ENCODE results near the gene GAS5.

The GAS5 gene

GRCh38 chr1:173856903-173857302 is 10.9 kb downstream of the GAS5 start:
- no peak for DNase-seq
- in situ Hi-C loops (cut with HindIII; ENCODE audit: low pct_ligation_motif_present, low pct_unique_long_range_greater_than_20kb, low sequenced_read_pairs) = no loop called here

GRCh38 chr1:173856014-173856413 is 11.8 kb downstream of the GAS5 start:
- in situ Hi-C loops (cut with HindIII; ENCODE audit: low pct_ligation_motif_present, low pct_unique_long_range_greater_than_20kb, low sequenced_read_pairs) = no loop called here
- DNase-seq = no peak

GRCh38 chr1:173853074-173853473 is 14.7 kb downstream of the GAS5 start:
- in situ Hi-C loops (cut with HindIII; ENCODE audit: low pct_ligation_motif_present, low pct_unique_long_range_greater_than_20kb, low sequenced_read_pairs) = no loop called here
- no peak for DNase-seq

GRCh38 chr1:173852105-173852504 is 15.7 kb downstream of the GAS5 start:
- in situ Hi-C loops (cut with HindIII; ENCODE audit: low pct_ligation_motif_present, low pct_unique_long_range_greater_than_20kb, low sequenced_read_pairs) = no loop called here
- no peak for DNase-seq

GRCh38 chr1:173832748-173833147 is 35.0 kb downstream of the GAS5 start:
- in situ Hi-C loops (cut with HindIII; ENCODE audit: low pct_ligation_motif_present, low pct_unique_long_range_greater_than_20kb, low sequenced_read_pairs) = no loop called here
- DNase-seq = no peak

- in situ Hi-C loops (cut with HindIII; ENCODE audit: low pct_ligation_motif_present, low pct_unique_long_range_greater_than_20kb, low sequenced_read_pairs) = no loop called here
These were observed 40.2 kb downstream of the GAS5 start for GRCh38 chr1:173827611-173828010.

GRCh38 chr1:173824315-173825081 is 43.3 kb downstream of the GAS5 start, which contains the start of the genes CENPL and DARS2:
Gene CENPL (minus strand): TSS chr1:173824883. CDS start chr1:173811299, 13,584 bp downstream.
Gene DARS2 (plus strand): TSS chr1:173824673. CDS start chr1:173825230, 557 bp downstream.
- in situ Hi-C loops (cut with HindIII; ENCODE audit: low pct_ligation_motif_present, low pct_unique_long_range_greater_than_20kb, low sequenced_read_pairs) = no loop called here
- peak; percentile 99 for DNase-seq

More at GRCh38 chr1:173827611-173828010, 40.2 kb downstream of the GAS5 start:
- DNase-seq = no peak

GRCh38 chr1:173823781-173824314 is 43.9 kb downstream of the GAS5 start:
- DNase-seq = no peak
- in situ Hi-C loops (cut with HindIII; ENCODE audit: low pct_ligation_motif_present, low pct_unique_long_range_greater_than_20kb, low sequenced_read_pairs) = no loop called here

GRCh38 chr1:173821680-173822079 is 46.1 kb downstream of the GAS5 start:
- in situ Hi-C loops (cut with HindIII; ENCODE audit: low pct_ligation_motif_present, low pct_unique_long_range_greater_than_20kb, low sequenced_read_pairs) = no loop called here
- no peak for DNase-seq

GRCh38 chr1:173818459-173818858 is 49.3 kb downstream of the GAS5 start:
- DNase-seq = no peak
- in situ Hi-C loops (cut with HindIII; ENCODE audit: low pct_ligation_motif_present, low pct_unique_long_range_greater_than_20kb, low sequenced_read_pairs) = no loop called here
